HepG2 (cell line): ENCODE results near the gene FITM1. TPM values are rescaled to one million over a fixed set of nuclear protein-coding genes. Genes with fewer than 3 reads are reported as not detected.

ENCODE experiments used
- CEBPG ChIP-seq: IDR thresholded peaks from 2 replicates; pipeline ENCODE4 v1.6.1; 2016
- CSRNP2 ChIP-seq: sonication (generic); formaldehyde crosslinking; conservative IDR thresholded peaks from 2 replicates; pipeline ENCODE4 v1.8.0; 2022; ENCODE audit warnings: low read depth, missing genetic modification reagents
- HNF1B ChIP-seq: sonication (generic); formaldehyde crosslinking; IDR thresholded peaks from 2 replicates; pipeline ENCODE4 v1.5.1; 2020; ENCODE audit warnings: mild to moderate bottlenecking, moderate library complexity, missing genetic modification reagents
- HOXA7 ChIP-seq: sonication (generic); formaldehyde crosslinking; IDR thresholded peaks from 2 replicates; pipeline ENCODE4 v1.8.1; 2022; ENCODE audit warnings: mild to moderate bottlenecking, missing genetic modification reagents, moderate library complexity
- MYC ChIP-seq: sonication (generic); formaldehyde crosslinking; IDR thresholded peaks from 2 replicates; pipeline ENCODE4 v1.9.0; 2021; ENCODE audit warnings: missing genetic modification reagents, borderline replicate concordance
- PCBP2 ChIP-seq: fragments of 200-400 bp; formaldehyde crosslinking; optimal IDR thresholded peaks from 2 replicates; pipeline ENCODE3; 2018; ENCODE audit warnings: low read length, low read depth; ENCODE audit not compliant: poor library complexity, severe bottlenecking
- TP53 ChIP-seq: sonication (generic); formaldehyde crosslinking; conservative IDR thresholded peaks from 2 replicates; pipeline ENCODE4 v1.4.0; 2020; ENCODE audit warnings: missing genetic modification reagents
- TRAFD1 ChIP-seq: sonication (generic); formaldehyde crosslinking; IDR thresholded peaks from 2 replicates; pipeline ENCODE4 v1.5.1; 2020; ENCODE audit warnings: missing genetic modification reagents, mild to moderate bottlenecking, borderline replicate concordance
- TRIM22 ChIP-seq: fragments of 450-650 bp; IDR thresholded peaks from 2 replicates; pipeline ENCODE4 v1.6.1; 2017
- ZNF234 ChIP-seq: sonication (generic); formaldehyde crosslinking; conservative IDR thresholded peaks from 2 replicates; pipeline ENCODE4 v1.5.1; 2020; ENCODE audit warnings: mild to moderate bottlenecking, missing genetic modification reagents
- ZNF253 ChIP-seq: sonication (generic); formaldehyde crosslinking; IDR thresholded peaks from 2 replicates; pipeline ENCODE4 v1.8.0; 2022; ENCODE audit warnings: mild to moderate bottlenecking, missing genetic modification reagents, borderline replicate concordance
- ZNF281 ChIP-seq: sonication (generic); formaldehyde crosslinking; IDR thresholded peaks from 2 replicates; pipeline ENCODE4 v1.4.0; 2020; ENCODE audit warnings: missing genetic modification reagents, borderline replicate concordance
- ZNF543 ChIP-seq: sonication (generic); formaldehyde crosslinking; IDR thresholded peaks from 2 replicates; pipeline ENCODE4 v1.4.0; 2020; ENCODE audit warnings: mild to moderate bottlenecking, missing genetic modification reagents
- ZNF670 ChIP-seq: sonication (generic); formaldehyde crosslinking; IDR thresholded peaks from 2 replicates; pipeline ENCODE4 v1.8.0; 2022; ENCODE audit warnings: mild to moderate bottlenecking, missing genetic modification reagents, borderline replicate concordance
- ZNF704 ChIP-seq: sonication (generic); formaldehyde crosslinking; IDR thresholded peaks from 2 replicates; pipeline ENCODE4 v1.8.1; 2023; ENCODE audit warnings: mild to moderate bottlenecking, inconsistent platforms, moderate library complexity, missing genetic modification reagents, borderline replicate concordance
- ZNF83 ChIP-seq: sonication (generic); formaldehyde crosslinking; IDR thresholded peaks from 2 replicates; pipeline ENCODE4 v1.4.0; 2020; ENCODE audit warnings: missing genetic modification reagents, mild to moderate bottlenecking, borderline replicate concordance
- ZNF839 ChIP-seq: sonication (generic); formaldehyde crosslinking; IDR thresholded peaks from 2 replicates; pipeline ENCODE4 v1.4.0; 2020; ENCODE audit warnings: missing genetic modification reagents, mild to moderate bottlenecking, borderline replicate concordance
- polyA plus RNA-seq, 8 experiments: library from polyadenylated mRNA; depleted of rRNA in 3 of 8; stranded (reverse) in 7 of 8; unstranded in 1 of 8; fragments of >200 nt; fragmentation: Illumina TruSeq in 4 of 8; extraction: Trizol in 4 of 8; gene quantifications; 2 replicates each; pipeline versions ENCODE4 v1.2.1 to v1.2.3, GENCODE V29; 2011 to 2016; ENCODE audit warnings: low read depth in 4 of 8, missing spikeins in 1 of 8, mixed read lengths in 1 of 8; ENCODE audit not compliant: insufficient read depth in 1 of 8
- total RNA-seq, 5 experiments: library from RNA; depleted of rRNA; stranded (reverse); fragments of >200 nt; fragmentation: Illumina TruSeq; extraction: Trizol; gene quantifications; 2 replicates each; pipeline ENCODE4 v1.2.3, GENCODE V29; 2016; ENCODE audit warnings: low read depth in 1 of 5

Gene FITM1
- total and polyA plus RNA-seq, 2 of the 13 experiments (the other 11 are each of a cell fraction or from before 2014, with no cell fraction given), result 2.7 to 5.8 TPM

GRCh38 chr14:24098927-24099813 lies 31.3 kb upstream of the FITM1 start (continued):
- TF ChIP-seq ZNF670 (no peak), ZNF234 (CRISPR knock-in tag) (no peak), HOXA7 (CRISPR knock-in tag) (no peak), HNF1B (CRISPR knock-in tag) (no peak), TRAFD1 (no peak), ZNF281 (CRISPR knock-in tag) (no peak), ZNF704 (CRISPR knock-in tag) (no peak), CEBPG (CRISPR knock-in tag) (no peak), ZNF83 (CRISPR knock-in tag) (no peak), PCBP2 (no peak), ZNF543 (no peak), ZNF839 (no peak), CSRNP2 (CRISPR knock-in tag) (no peak), TP53 (CRISPR knock-in tag) (no peak), ZNF253 (CRISPR knock-in tag) (no peak), MYC (CRISPR knock-in tag) (0 out of 2 replicates have a peak, but pooled peaks have one; percentile 35), TRIM22 (no peak)
